SK-N-SH (cell line): ENCODE measurements around the gene IRAK2. TPM values are rescaled to one million over a fixed set of nuclear protein-coding genes. Genes with fewer than 3 reads are reported as not detected.
A peak's percentile ranks its signal among the peaks of the same experiment; 100 is the strongest.

ENCODE experiments used
- CTCF ChIA-PET: fragments of 300-600, 350-600 bp; formaldehyde crosslinking; extraction: SDS; loops from one replicate; lab custom pipeline; 2021; lab: Yijun Ruan, JAX
- POLR2A ChIA-PET: fragments of 350-600 bp; sonication (Branson Sonifier 250); formaldehyde crosslinking; extraction: SDS; loops from one replicate; lab custom pipeline; 2020; ENCODE audit warnings: antibody characterized with exemption, inconsistent platforms; lab: Yijun Ruan, JAX
- DNase-seq: peaks from one replicate; pipeline ENCODE4 v3.0.0; 2012
- H2AFZ ChIP-seq: fragments of 200-600 bp; sonication (generic); 2 replicates; pipeline ENCODE4 v1.8.1; 2016; ENCODE audit warnings: antibody characterized with exemption, mild to moderate bottlenecking, low read depth
- H3F3A ChIP-seq: fragments of 200-600 bp; sonication (generic); replicated peaks from 2 replicates; pipeline ENCODE3; 2016; ENCODE audit warnings: antibody characterized with exemption, mild to moderate bottlenecking; ENCODE audit not compliant: insufficient read depth
- H3K27ac ChIP-seq, 2 experiments: fragments of 200-500 bp in 1 of 2; fragments of 200-600 bp in 1 of 2; sonication (Bioruptor generic) in 1 of 2; sonication (generic), shearing (Covaris generic) in 1 of 2; 2 replicates each; pipeline versions ENCODE4 v1.5.1 to v1.6.1; 2014 to 2016; ENCODE audit warnings: low read depth in 2 of 2, inconsistent platforms in 1 of 2, low read length in 1 of 2, mild to moderate bottlenecking in 1 of 2, mixed read lengths in 1 of 2
- H3K27me3 ChIP-seq: fragments of 200-600 bp; sonication (generic), shearing (Covaris generic); 2 replicates; pipeline ENCODE4 v1.6.1; 2016; ENCODE audit warnings: mixed run types; ENCODE audit not compliant: insufficient read depth
- H3K36me3 ChIP-seq, 2 experiments: fragments of 200-500 bp in 1 of 2; fragments of 200-600 bp in 1 of 2; sonication (Bioruptor generic) in 1 of 2; sonication (generic) in 1 of 2; replicated peaks in 1 of 2; 2 replicates each; pipeline versions ENCODE3 to v1.5.1; 2014 to 2016; ENCODE audit warnings: low read length in 1 of 2, mild to moderate bottlenecking in 1 of 2; ENCODE audit not compliant: insufficient read depth in 2 of 2, control insufficient read depth in 1 of 2
- H3K4me1 ChIP-seq, 2 experiments: fragments of 200-500 bp in 1 of 2; fragments of 200-600 bp in 1 of 2; sonication (Bioruptor generic) in 1 of 2; sonication (generic), shearing (Covaris generic) in 1 of 2; 2 replicates each; pipeline versions ENCODE4 v1.5.1 to v1.6.1; 2014 to 2016; ENCODE audit warnings: low read depth in 1 of 2, low read length in 1 of 2, mixed run types in 1 of 2; ENCODE audit not compliant: insufficient read depth in 2 of 2, control insufficient read depth in 1 of 2
- H3K4me2 ChIP-seq: fragments of 200-600 bp; sonication (generic), shearing (Covaris generic); 2 replicates; pipeline ENCODE4 v1.6.1; 2017; ENCODE audit warnings: mixed run types
- H3K4me3 ChIP-seq, 2 experiments: fragments of 200-500 bp in 1 of 2; fragments of 200-600 bp in 1 of 2; sonication (Bioruptor generic) in 1 of 2; sonication (generic), shearing (Covaris generic) in 1 of 2; 2 replicates each; pipeline versions ENCODE4 v1.5.1 to v1.8.1; 2014 to 2016; ENCODE audit warnings: low read depth in 2 of 2, inconsistent platforms in 1 of 2, low read length in 1 of 2, mild to moderate bottlenecking in 1 of 2, mixed read lengths in 1 of 2, moderate library complexity in 1 of 2
- H3K79me2 ChIP-seq: fragments of 200-600 bp; sonication (generic); 2 replicates; pipeline ENCODE4 v1.8.1; 2017; ENCODE audit warnings: mild to moderate bottlenecking; ENCODE audit not compliant: insufficient read depth
- H3K9ac ChIP-seq: fragments of 200-600 bp; sonication (generic); 2 replicates; pipeline ENCODE4 v1.6.1; 2017; ENCODE audit warnings: mixed run types
- H3K9me2 ChIP-seq: fragments of 200-600 bp; sonication (generic); 2 replicates; pipeline ENCODE4 v1.6.1; 2017; ENCODE audit warnings: mixed run types
- H3K9me3 ChIP-seq: fragments of 200-600 bp; sonication (generic); 2 replicates; pipeline ENCODE4 v1.6.1; 2017; ENCODE audit warnings: mixed run types, mild to moderate bottlenecking, moderate library complexity
- H4K20me1 ChIP-seq: fragments of 200-600 bp; sonication (generic); 2 replicates; pipeline ENCODE4 v1.6.1; 2017; ENCODE audit warnings: mild to moderate bottlenecking, mixed run types; ENCODE audit not compliant: insufficient read depth
- CHD2 ChIP-seq: fragments of 150-350 bp; IDR thresholded peaks from 2 replicates; pipeline ENCODE4 v1.6.1; 2018; ENCODE audit warnings: low read length; ENCODE audit not compliant: partially characterized antibody
- ELF1 ChIP-seq: IDR thresholded peaks from 2 replicates; pipeline ENCODE4 v1.4.0; 2012
- EP300 ChIP-seq, 2 experiments: IDR thresholded peaks; 2 replicates each; pipeline versions ENCODE4 v1.4.0 to v1.6.1; 2012; ENCODE audit warnings: borderline replicate concordance in 1 of 2, low read depth in 1 of 2, low read length in 1 of 2
- FOSL2 ChIP-seq: IDR thresholded peaks from 2 replicates; pipeline ENCODE4 v1.4.0; 2012; ENCODE audit warnings: low read depth, mild to moderate bottlenecking, moderate library complexity, borderline replicate concordance
- GABPA ChIP-seq: IDR thresholded peaks from 2 replicates; pipeline ENCODE4 v1.4.0; 2012; ENCODE audit warnings: low read depth, mild to moderate bottlenecking
- IRF3 ChIP-seq: fragments of 150-350 bp; IDR thresholded peaks from 2 replicates; pipeline ENCODE4 v1.6.1; 2016; ENCODE audit warnings: mild to moderate bottlenecking, low read depth, low read length
- REST ChIP-seq: IDR thresholded peaks from 2 replicates; pipeline ENCODE4 v1.6.1; 2012; ENCODE audit warnings: mild to moderate bottlenecking, low read depth, low read length, moderate library complexity
- SIN3A ChIP-seq: IDR thresholded peaks from 2 replicates; pipeline ENCODE4 v1.6.1; 2012; ENCODE audit warnings: low read depth, mild to moderate bottlenecking, low read length, moderate library complexity, borderline replicate concordance
- WGBS: methylation state at CpG from one replicate; pipeline ENCODE4 v1.1.6; 2017; ENCODE audit warnings: low lambda C conversion rate; 5-methylcytosine and 5-hydroxymethylcytosine counted together
- polyA plus RNA-seq, 3 experiments: library from polyadenylated mRNA; depleted of rRNA; stranded (reverse); fragments of >200 nt; gene quantifications; 2 replicates each; pipeline ENCODE4 v1.2.3, GENCODE V29; 2012

The IRAK2 gene
- polyA plus RNA-seq, 1 of the 3 experiments (the other 2 are of a cell fraction), result 7.7 TPM

GRCh38 chr3:10242182-10243065 is 77.7 kb downstream of the IRAK2 start:
- peaks cover 0 to 40% of the 10 kb centered on the region in 2 experiments for H3K36me3 ChIP-seq
- H4K20me1 ChIP-seq, result no peaks in the 10 kb centered on the region
- H3K27ac ChIP-seq, result peak overlapping the region in 1 of 2 experiments; percentile 41; a peak in 1 of 4 replicates
- TF ChIP-seq FOSL2 (no peak), CHD2 (no peak), IRF3 (no peak)
- no peak for DNase-seq
- H3K9me2 ChIP-seq, result no peaks in the 10 kb centered on the region
- H3K4me2 ChIP-seq, result no peak overlapping the region
- H3K79me2 ChIP-seq, result no peaks in the 10 kb centered on the region
- POLR2A ChIA-PET, result no interaction called here
- H3F3A ChIP-seq, result peaks cover 9% of the 10 kb centered on the region
- no peaks in the 10 kb centered on the region for H3K4me1 ChIP-seq
- no peak overlapping the region for H3K4me3 ChIP-seq
- CTCF ChIA-PET, result interaction anchor here (0.9 to 1.3 kb wide), 2 partner anchors 9 to 15 kb away, joined by 3 to 4 read pairs; no protein-coding TSS in a partner anchor
- H3K9ac ChIP-seq, result no peak overlapping the region
- WGBS, result 87% methylated on average over 7 of the region's 7 CpGs
- H3K9me3 ChIP-seq, result peaks cover 15% of the 10 kb centered on the region; the same call in 1 of the 2 replicates
- H3K27me3 ChIP-seq, result no peaks in the 10 kb centered on the region
- no peak overlapping the region for H2AFZ ChIP-seq

GRCh38 chr3:10244009-10244408 is 79.3 kb downstream of the IRAK2 start:
- no peak overlapping the region for H3K4me3 ChIP-seq
- TF ChIP-seq EP300 (IDR thresholded peaks at IDR 0.05; ENCODE audit: borderline replicate concordance in 1 of 2, low read depth in 1 of 2, low read length in 1 of 2) (no peak), REST (no peak), FOSL2 (no peak), SIN3A (no peak), GABPA (no peak), ELF1 (no peak)
- H3F3A ChIP-seq, result peaks cover 9% of the 10 kb centered on the region
- ChIA-PET CTCF (interaction anchor here (0.9 kb wide), 2 partner anchors 21 to 100 kb away, joined by 3 read pairs; no protein-coding TSS in a partner anchor), POLR2A (no interaction called here)
- H3K4me2 ChIP-seq, result no peak overlapping the region
- peaks cover 6% of the 10 kb centered on the region for H3K79me2 ChIP-seq
- H3K27ac ChIP-seq, result no peak overlapping the region
- 86% methylated on average over 3 of the region's 3 CpGs for WGBS
- no peaks in the 10 kb centered on the region for H3K27me3 ChIP-seq
- H3K36me3 ChIP-seq, result peaks cover 0 to 39% of the 10 kb centered on the region in 2 experiments
- no peaks in the 10 kb centered on the region; a peak in 1 of 4 replicates for H3K4me1 ChIP-seq
- no peak overlapping the region for H3K9ac ChIP-seq
- H4K20me1 ChIP-seq, result no peaks in the 10 kb centered on the region
- H3K9me3 ChIP-seq, result peaks cover 15% of the 10 kb centered on the region; the same call in 1 of the 2 replicates
- no peak overlapping the region for H2AFZ ChIP-seq
- no peak for DNase-seq
- no peaks in the 10 kb centered on the region for H3K9me2 ChIP-seq
